GM12878 (cell line): ENCODE data around the gene COASY. TPM values are rescaled to one million over a fixed set of nuclear protein-coding genes. Genes with fewer than 3 reads are reported as not detected.

Experiments
- ATAC-seq: fragments of 200-7000 bp; cut with Tn5 transposase; 3 replicates; pipeline ENCODE4 v1.9.1; 2020; ENCODE audit warnings: mild to moderate bottlenecking, moderate library complexity
- BruUV-seq: library from RNA; stranded (reverse); fragments of 400-500 nt; replicated peaks from 2 replicates; lab custom pipeline; 2021; lab: Mats Ljungman, UMichigan
- CTCF ChIA-PET: fragments of 300-600 bp; sonication (Branson Sonifier 250); formaldehyde crosslinking; extraction: SDS; loops from one replicate; lab custom pipeline; 2021; ENCODE audit warnings: inconsistent platforms; lab: Yijun Ruan, JAX
- POLR2A ChIA-PET: fragments of 350-600 bp; formaldehyde crosslinking; extraction: SDS; loops from one replicate; lab custom pipeline; 2021; ENCODE audit warnings: inconsistent platforms; lab: Charles Lee
- RAD21 ChIA-PET: fragments of 300-600 bp; sonication (Branson Sonifier 250); formaldehyde crosslinking; loops from one replicate; lab custom pipeline; 2023; ENCODE audit warnings: antibody characterized with exemption; ENCODE audit not compliant: unreplicated experiment; lab: Charles Lee
- SMC1A ChIA-PET: fragments of 300-600 bp; sonication (Branson Sonifier 250); formaldehyde crosslinking; loops from one replicate; lab custom pipeline; 2023; ENCODE audit not compliant: unreplicated experiment, uncharacterized antibody; lab: Charles Lee
- DNase-seq: peaks from one replicate; pipeline ENCODE4 v3.0.0-alpha.2; 2011; ENCODE audit warnings: low read depth, low spot score
- FAIRE-seq: peaks from 3 replicates; lab custom pipeline; 2011; peaks lifted over from hg19 to GRCh38; lab: Jason Lieb, UNC
- H2AFZ ChIP-seq: 2 replicates; pipeline ENCODE4 v1.6.0; 2011; ENCODE audit warnings: low read depth, low read length, control low read depth; ENCODE audit not compliant: control insufficient read depth
- H3K27ac ChIP-seq: 2 replicates; pipeline ENCODE4 v1.5.1; 2011; ENCODE audit warnings: control low read depth; ENCODE audit not compliant: control insufficient read depth, insufficient read depth
- H3K27me3 ChIP-seq, 2 experiments: replicated peaks in 1 of 2; 2 replicates each; pipeline versions ENCODE4 v1.6.0 to v1.6.1; 2011; ENCODE audit warnings: low read length in 1 of 2; ENCODE audit not compliant: control insufficient read depth in 2 of 2, insufficient read depth in 2 of 2
- H3K36me3 ChIP-seq, 2 experiments: 2 replicates each; pipeline ENCODE4 v1.5.1; 2011; ENCODE audit warnings: low read length in 1 of 2; ENCODE audit not compliant: control insufficient read depth in 2 of 2, insufficient read depth in 2 of 2
- H3K4me1 ChIP-seq: 2 replicates; pipeline ENCODE4 v1.6.1; 2011; ENCODE audit warnings: mild to moderate bottlenecking, low read length, moderate library complexity, mixed read lengths; ENCODE audit not compliant: control insufficient read depth, insufficient read depth
- H3K4me2 ChIP-seq: 2 replicates; pipeline ENCODE4 v1.6.0; 2011; ENCODE audit warnings: control low read depth; ENCODE audit not compliant: control insufficient read depth, insufficient read depth
- H3K4me3 ChIP-seq: fragments of 200-600 bp; sonication (generic); 2 replicates; pipeline ENCODE4 v1.5.1; 2016
- H3K79me2 ChIP-seq: 2 replicates; pipeline ENCODE4 v1.6.0; 2011; ENCODE audit warnings: low read length; ENCODE audit not compliant: control insufficient read depth, insufficient read depth
- H3K9ac ChIP-seq: 2 replicates; pipeline ENCODE4 v1.8.0; 2011; ENCODE audit warnings: low read length, control low read depth, mixed read lengths; ENCODE audit not compliant: control insufficient read depth, insufficient read depth
- H3K9me3 ChIP-seq: replicated peaks from 3 replicates; pipeline ENCODE4 v1.5.1; 2011; ENCODE audit warnings: mild to moderate bottlenecking, low read length; ENCODE audit not compliant: control insufficient read depth, insufficient read depth
- H4K20me1 ChIP-seq: 2 replicates; pipeline ENCODE4 v1.6.0; 2011; ENCODE audit not compliant: control insufficient read depth, insufficient read depth
- BCLAF1 ChIP-seq: fragments of 450-650 bp; IDR thresholded peaks from 2 replicates; pipeline ENCODE4 v1.6.1; 2017; ENCODE audit warnings: antibody characterized with exemption, mild to moderate bottlenecking, moderate library complexity
- CBFB ChIP-seq: IDR thresholded peaks from 2 replicates; pipeline ENCODE4 v1.6.1; 2016; ENCODE audit warnings: antibody characterized with exemption, low read depth
- CREM ChIP-seq: IDR thresholded peaks from 2 replicates; pipeline ENCODE4 v1.6.1; 2014; ENCODE audit warnings: antibody characterized with exemption, low read depth
- EGR1 ChIP-seq, 2 experiments: IDR thresholded peaks; 1 replicate in 1 of 2; 2 replicates in 1 of 2; pipeline ENCODE4 v1.6.1; 2011 to 2012; ENCODE audit warnings: low read depth in 2 of 2, low read length in 2 of 2, borderline replicate concordance in 1 of 2, mild to moderate bottlenecking in 1 of 2, moderate library complexity in 1 of 2
- JUND ChIP-seq: IDR thresholded peaks from 2 replicates; pipeline ENCODE4 v1.6.1; 2012; ENCODE audit warnings: low read depth, mild to moderate bottlenecking, low read length, improper control_type of control experiment, moderate library complexity
- MTA3 ChIP-seq: IDR thresholded peaks from 2 replicates; pipeline ENCODE4 v1.6.1; 2012; ENCODE audit warnings: low read length, inconsistent platforms, borderline replicate concordance
- NFIC ChIP-seq: IDR thresholded peaks from 2 replicates; pipeline ENCODE4 v1.6.1; 2012; ENCODE audit warnings: low read depth, mild to moderate bottlenecking, inconsistent platforms, low read length, moderate library complexity
- RUNX3 ChIP-seq: IDR thresholded peaks from 2 replicates; pipeline ENCODE4 v1.6.1; 2012; ENCODE audit warnings: low read length, inconsistent platforms
- ZBTB40 ChIP-seq: fragments of 450-650 bp; IDR thresholded peaks from 2 replicates; pipeline ENCODE4 v1.6.1; 2016; ENCODE audit warnings: mild to moderate bottlenecking, moderate library complexity, borderline replicate concordance
- WGBS: methylation state at CpG from one replicate; pipeline ENCODE4 v1.1.6; 2016; ENCODE audit warnings: low lambda C conversion rate; ENCODE audit not compliant: insufficient replicate concordance, insufficient coverage; ENCODE audit errors: missing lambda C conversion rate; 5-methylcytosine and 5-hydroxymethylcytosine counted together
- in situ Hi-C: fragments of 300-500 bp; cut with MboI; formaldehyde crosslinking; loops from 9 replicates; pipeline ENCODE4 v1.14.3; 2018; ENCODE audit warnings: mixed read lengths
- intact Hi-C: fragments of 100-400 bp; cut with micrococcal nuclease; formaldehyde crosslinking; loops from one replicate; pipeline ENCODE4 v1.14.2; 2022; ENCODE audit not compliant: unreplicated experiment
- polyA plus RNA-seq, 11 experiments: library from polyadenylated mRNA; depleted of rRNA in 4 of 11; unstranded in 6 of 11; stranded (reverse) in 5 of 11; fragments of >200 nt; fragmentation: Nextera tagmentation in 4 of 11; fragmentation: Illumina TruSeq in 1 of 11; extraction: Ambion mirVana in 4 of 11; extraction: Trizol in 1 of 11; gene quantifications; 1 replicate in 1 of 11; 2 replicates in 10 of 11; pipeline versions ENCODE4 v1.2.1 to v1.2.3, GENCODE V29; 2011 to 2016; ENCODE audit warnings: inconsistent platforms in 2 of 11, missing spikeins in 2 of 11, low read depth in 1 of 11
- total RNA-seq, 4 experiments: library from RNA; depleted of rRNA in 3 of 4; stranded (reverse); fragments of >200 nt in 3 of 4; fragmentation: Illumina TruSeq in 1 of 4; extraction: Trizol in 1 of 4; gene quantifications; 2 replicates each; pipeline versions ENCODE4 v1.2.1 to v1.2.3, GENCODE V29; 2013 to 2021

COASY gene
- total and polyA plus RNA-seq, 10 of the 15 experiments (the other 5 are each of a cell fraction or from before 2014, with no cell fraction given), result 18.6 to 93.9 (median 43.2) TPM

- TF ChIP-seq BCLAF1 (no peak), ZBTB40 (no peak)
These were observed 49.7 kb upstream of the COASY start (continued) for GRCh38 chr17:42512246-42512645.

- RAD21 ChIA-PET, result interaction anchor here (0.8 to 2.0 kb wide), 11 partner anchors 14 to 110 kb away, joined by 3 to 11 read pairs (median 4); no protein-coding TSS in a partner anchor
- in situ Hi-C loops, result no loop called here
- TF ChIP-seq ZBTB40, result no peak
- TF ChIP-seq CREM, result peak; percentile 27; the same call in 1 of the 2 replicates
- TF ChIP-seq CBFB, result 0 out of 2 replicates have a peak, but pooled peaks have one; percentile 23
- 0 out of 2 replicates have a peak, but pooled peaks have one; percentile 61 for TF ChIP-seq NFIC
- TF ChIP-seq MTA3, result peak; percentile 34; the same call in 1 of the 2 replicates
- no peak for TF ChIP-seq EGR1 (IDR thresholded peaks at IDR 0.05; ENCODE audit: borderline replicate concordance in 1 of 2, low read depth in 2 of 2, low read length in 2 of 2)
- TF ChIP-seq RUNX3, result peak; percentile 47
- TF ChIP-seq JUND, result no peak
These were observed 49.2 kb upstream of the COASY start for GRCh38 chr17:42512733-42513251.

More at GRCh38 chr17:42512733-42513251, 49.2 kb upstream of the COASY start:
- peaks cover 9% of the 10 kb centered on the region for H3K4me1 ChIP-seq
- H3K27me3 ChIP-seq, result no peaks in the 10 kb centered on the region
- peak; percentile 31 for FAIRE-seq
- no peaks in the 10 kb centered on the region for H3K9me3 ChIP-seq
- 3% methylated on average over 6 of the region's 6 CpGs for WGBS
- H3K4me3 ChIP-seq, result no peak overlapping the region
- ChIA-PET POLR2A (interaction anchor here (0.6 to 1.0 kb wide), 3 partner anchors 18 to 83 kb away, joined by 3 to 5 read pairs (median 3); no protein-coding TSS in a partner anchor), SMC1A (interaction anchor here (0.9 to 2.7 kb wide), 13 partner anchors 15 to 106 kb away, joined by 3 to 16 read pairs (median 4); no protein-coding TSS in a partner anchor), CTCF (interaction anchor here (0.6 to 10.4 kb wide), 13 partner anchors 15 to 191 kb away, joined by 3 to 120 read pairs (median 6); no protein-coding TSS in a partner anchor)
- H3K36me3 ChIP-seq, result peaks cover 13 to 14% of the 10 kb centered on the region in 2 experiments; a peak in 3 of 4 replicates
- DNase-seq, result no peak
- H3K27ac ChIP-seq, result peak overlapping the region; percentile 1; the same call in 1 of the 2 replicates
- H3K4me2 ChIP-seq, result peak overlapping the region; percentile 0; the same call in 1 of the 2 replicates
- no peak overlapping the region for H3K9ac ChIP-seq
- ATAC-seq, result peak; percentile 94
- H4K20me1 ChIP-seq, result no peaks in the 10 kb centered on the region
- no TSS peak for BruUV-seq
- H3K79me2 ChIP-seq, result no peaks in the 10 kb centered on the region
- intact Hi-C loops, result no loop called here
- H2AFZ ChIP-seq, result no peak overlapping the region
